GM21723 (cell line): ENCODE data around the gene OIP5.
"Not testable (repeated sequence)": the region's sequence is repeated elsewhere in the genome, so short reads cannot be mapped to it uniquely, and the experiment has no call there.

Experiments
- ATAC-seq: cut with Tn5 transposase; IDR thresholded peaks from one replicate; pipeline ENCODE4 v1.9.1; 2021; ENCODE audit warnings: mild to moderate bottlenecking, moderate library complexity; ENCODE audit not compliant: unreplicated experiment

OIP5 gene

DNA sequence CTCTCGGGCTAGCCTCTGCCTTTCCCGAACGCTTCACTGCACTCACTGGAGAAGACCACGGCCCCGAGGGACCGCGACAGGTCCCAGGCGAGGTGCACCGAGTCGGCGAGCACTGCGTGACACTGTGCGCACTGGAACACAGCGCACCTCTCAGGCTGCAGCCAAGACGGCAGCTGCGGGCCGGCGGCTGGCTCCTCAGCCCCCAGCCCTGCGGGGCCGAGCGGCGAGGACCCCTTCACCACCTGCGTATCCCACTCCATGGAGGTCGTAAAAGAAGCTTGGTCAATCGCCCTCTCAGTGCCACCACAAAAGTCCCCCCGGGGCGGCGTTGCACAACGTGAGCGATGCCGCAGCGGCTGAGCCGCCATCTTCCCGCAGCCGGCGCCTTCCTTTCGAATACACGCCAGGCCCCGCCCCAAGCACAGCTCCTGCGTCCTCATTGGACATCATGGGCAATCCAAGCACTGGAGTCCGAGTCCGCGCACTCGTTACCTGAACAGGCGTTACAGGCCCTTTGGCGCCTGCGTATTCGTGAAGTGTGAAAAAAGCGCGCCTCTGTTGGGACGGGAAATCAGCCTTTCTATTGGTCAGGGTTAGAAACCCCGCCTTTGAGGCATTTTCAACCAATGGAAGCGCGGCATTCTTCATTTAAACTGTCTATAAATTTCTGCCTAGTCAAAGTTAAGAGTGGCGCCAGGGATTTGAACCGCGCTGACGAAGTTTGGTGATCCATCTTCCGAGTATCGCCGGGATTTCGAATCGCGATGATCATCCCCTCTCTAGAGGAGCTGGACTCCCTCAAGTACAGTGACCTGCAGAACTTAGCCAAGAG is at the start of gene OIP5, which contains the start of gene NUSAP1:
Gene OIP5, minus strand, starts transcription at position 398 of the 832 bp plus-strand sequence. Its CDS starts 30 bp downstream, at position 368.
Gene NUSAP1, plus strand, starts transcription at position 688 of the 832 bp plus-strand sequence. Its CDS starts 77 bp downstream, at position 765.
- ATAC-seq, result peak; percentile 87

DNA sequence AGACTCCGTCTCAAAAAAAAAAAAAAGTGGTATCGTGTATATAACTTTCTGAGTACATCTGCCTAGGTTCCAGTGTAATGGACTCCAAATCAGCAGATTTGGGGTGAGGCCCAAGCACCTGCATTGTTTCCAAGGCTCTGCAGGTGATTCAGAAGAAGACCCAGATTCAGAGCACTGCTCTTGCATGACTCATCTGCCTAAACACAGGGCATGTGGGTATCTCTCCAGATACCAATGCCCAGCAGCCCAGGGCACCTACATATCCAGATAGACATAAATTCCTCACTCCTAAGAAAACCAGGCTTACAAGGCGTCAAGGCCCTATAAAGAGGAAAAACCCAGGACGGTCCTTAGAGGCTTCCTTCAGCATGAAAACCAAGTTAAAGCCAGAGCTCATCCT is 45.6 kb upstream of the OIP5 start:
- ATAC-seq, result no peak

DNA sequence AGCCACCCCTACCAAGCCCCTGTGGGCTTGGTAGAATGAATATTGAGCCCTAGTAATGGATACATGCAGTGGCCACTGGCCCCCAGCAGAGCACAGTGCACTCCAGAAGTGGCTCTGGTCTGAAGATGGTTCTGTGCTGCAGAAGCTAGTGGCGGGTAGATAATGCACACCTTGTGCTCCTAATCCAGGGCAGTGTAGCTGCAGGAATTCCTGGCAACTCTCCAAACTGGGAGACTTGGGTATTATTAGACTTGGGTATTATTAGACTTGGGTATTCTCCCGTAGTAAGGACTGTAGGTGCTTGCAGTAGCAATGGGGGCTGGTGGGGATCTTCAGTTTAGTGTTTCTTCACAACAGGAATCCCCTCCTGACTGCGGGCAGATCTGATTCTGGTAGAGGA is 35.0 kb upstream of the OIP5 start:
- no peak for ATAC-seq

DNA sequence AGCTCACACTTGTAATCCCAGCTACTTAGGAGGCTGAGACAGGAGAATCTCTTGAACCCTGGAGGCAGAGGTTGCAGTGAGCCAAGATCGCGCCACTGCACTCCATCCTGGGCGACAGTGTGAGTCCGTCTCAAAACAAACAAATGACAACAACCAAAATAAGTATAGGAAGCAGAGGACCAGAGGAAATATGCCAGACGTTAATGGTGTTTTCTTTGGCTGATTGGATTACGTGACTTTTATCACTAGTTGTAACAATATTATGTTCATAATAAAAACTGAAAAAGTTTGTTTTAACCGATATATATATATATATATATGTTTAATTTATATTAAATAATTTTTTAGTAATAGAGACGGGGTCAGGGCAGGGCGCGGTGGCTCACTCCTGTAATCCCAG is 22.0 kb upstream of the OIP5 start:
- ATAC-seq, result no peak

DNA sequence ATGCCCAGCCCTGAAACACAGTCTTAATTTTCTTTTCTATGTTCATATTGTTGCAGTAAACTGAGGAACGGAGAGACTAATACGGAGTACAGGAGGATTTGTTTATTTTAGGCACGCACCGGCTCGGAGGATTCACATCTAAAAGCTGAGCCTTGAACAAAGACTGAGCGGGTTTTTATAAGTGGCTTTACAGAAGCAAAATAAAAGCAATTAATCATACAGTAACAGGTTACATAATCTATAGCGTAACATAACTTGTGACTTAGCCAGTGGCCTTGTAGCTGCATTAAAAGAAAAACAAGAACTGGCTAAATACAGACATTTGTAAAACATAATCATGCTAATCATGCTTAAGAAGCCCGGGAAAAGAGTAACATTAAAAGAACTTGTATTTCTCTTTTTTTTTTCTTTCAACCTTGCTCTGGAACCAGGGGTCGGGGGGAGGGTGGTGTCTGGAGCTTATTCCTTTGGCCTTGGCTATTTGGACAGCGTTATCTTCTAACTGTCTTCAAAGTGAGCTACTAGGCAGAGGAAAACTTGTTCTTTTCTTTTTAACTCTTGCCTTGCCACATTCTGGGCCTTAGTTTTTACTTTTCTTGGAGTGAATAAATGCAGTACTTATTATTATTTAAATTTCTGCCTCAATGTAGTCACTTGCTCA is 17.8 kb upstream of the OIP5 start:
- ATAC-seq, result no peak

DNA sequence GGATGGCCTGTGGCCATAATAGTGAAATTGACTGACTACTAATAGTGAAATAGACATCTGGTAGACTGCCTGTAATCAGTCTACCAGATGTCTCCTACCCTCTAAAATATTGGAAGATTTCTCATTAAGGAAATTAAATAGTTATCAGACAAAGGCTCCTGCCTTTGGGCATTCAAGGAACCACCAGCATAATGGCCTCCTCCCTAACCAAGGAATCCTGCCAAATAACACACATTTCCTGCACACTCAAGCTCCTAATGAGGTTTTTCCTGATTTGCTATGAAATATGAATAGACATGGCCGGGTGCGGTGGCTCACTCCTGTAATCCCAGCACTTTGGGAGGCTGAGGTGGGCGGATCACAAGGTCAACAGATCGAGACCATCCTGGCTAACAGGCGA is 14.8 kb upstream of the OIP5 start:
- ATAC-seq, result no peak

DNA sequence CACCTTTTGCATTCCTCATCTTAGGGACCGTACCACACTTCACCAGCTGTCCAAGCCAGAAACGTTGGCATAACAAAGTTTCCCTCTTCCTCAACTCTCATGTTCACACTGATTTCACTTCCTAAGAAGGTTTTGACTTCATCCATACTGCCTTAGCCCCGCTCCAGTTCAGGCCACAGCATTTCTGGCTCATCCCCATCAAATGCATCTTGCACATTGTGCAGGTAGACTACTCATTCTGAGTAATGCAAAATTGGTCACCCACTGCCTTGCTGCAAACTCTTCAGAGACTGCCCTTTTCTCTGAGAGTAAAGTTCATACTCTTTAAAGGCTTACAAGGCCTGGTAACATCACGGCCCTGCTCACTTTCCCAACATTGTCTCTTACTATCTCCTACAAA is 9.1 kb upstream of the OIP5 start:
- ATAC-seq, result no peak

GRCh38 chr15:41340189-41340695 is 7.9 kb upstream of the OIP5 start:
- no peak for ATAC-seq

- ATAC-seq, result no peak
Observed at GRCh38 chr15:41337631-41338522, 5.5 kb upstream of the OIP5 start.

GRCh38 chr15:41337047-41337446 is 4.7 kb upstream of the OIP5 start:
- ATAC-seq, result no peak

DNA sequence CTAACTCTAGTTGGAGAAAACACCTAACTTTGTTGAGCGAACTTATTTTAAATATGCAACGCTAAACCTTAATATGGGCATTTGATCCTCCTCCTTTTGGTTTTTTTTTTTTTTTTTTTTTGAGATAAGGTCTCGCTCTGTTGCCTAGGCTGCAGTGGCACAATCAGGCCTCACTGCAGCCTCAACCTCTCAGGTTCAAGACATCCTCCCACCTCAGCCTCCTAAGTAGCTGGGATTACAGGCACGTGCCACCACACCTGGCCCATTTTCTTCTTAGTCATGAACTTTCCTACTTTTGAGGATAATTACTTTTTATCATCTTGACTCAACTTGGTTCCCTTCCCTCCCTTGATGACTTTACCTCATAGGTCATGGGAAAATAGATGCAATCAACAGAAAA is 4.2 kb upstream of the OIP5 start:
- no peak for ATAC-seq

- ATAC-seq, result no peak
Observed at GRCh38 chr15:41334293-41335120, 2.1 kb upstream of the OIP5 start.

DNA sequence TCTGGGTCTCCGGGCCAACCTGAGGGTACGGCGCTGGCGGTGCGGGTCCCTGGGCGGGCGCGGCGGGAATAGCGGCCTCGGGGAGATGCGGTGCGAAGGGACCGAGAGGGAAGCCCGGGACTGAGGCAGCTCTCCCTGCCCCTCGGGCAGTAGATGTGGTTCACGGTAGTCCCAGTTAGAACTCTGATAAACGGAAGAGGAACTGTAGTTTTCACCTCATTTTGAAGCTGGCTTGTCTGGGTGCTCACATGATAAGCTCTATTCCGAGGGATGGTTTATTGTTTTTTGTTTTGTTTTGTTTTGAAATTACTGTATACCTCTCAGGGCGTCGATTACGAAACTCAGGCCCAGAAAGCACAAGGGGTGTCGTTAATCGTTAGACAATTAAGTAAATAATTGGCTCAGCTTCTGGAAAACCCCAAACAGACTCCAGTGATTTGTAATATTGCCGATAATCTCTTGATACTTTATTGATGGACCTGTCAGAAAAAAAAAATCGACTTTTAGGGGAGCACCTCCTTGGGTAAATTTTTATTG is 703 bp upstream of the OIP5 start:
- ATAC-seq, result peak; percentile 21

GRCh38 chr15:41331833-41332193 is 578 bp downstream of the OIP5 start:
- no peak for ATAC-seq

DNA sequence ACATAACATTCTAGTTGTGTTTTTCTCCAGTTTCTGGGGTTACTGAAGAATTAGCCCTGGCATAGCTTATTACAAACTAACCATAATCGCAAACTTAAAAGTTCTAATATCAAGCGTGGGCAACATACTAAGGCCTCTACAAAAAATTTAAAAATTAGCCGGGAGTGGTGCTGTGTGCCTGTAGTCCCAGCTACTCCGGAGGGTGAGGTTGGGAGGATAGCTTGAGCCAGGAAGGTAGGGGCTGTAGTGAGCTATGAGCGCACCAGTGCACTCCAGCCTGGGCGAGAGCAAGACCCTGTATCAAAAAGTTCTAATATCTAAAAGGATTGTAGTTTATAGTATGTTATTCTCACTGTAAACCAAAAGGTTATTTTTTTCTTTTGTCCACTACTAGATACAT is 1.1 kb downstream of the OIP5 start:
- ATAC-seq, result no peak

DNA sequence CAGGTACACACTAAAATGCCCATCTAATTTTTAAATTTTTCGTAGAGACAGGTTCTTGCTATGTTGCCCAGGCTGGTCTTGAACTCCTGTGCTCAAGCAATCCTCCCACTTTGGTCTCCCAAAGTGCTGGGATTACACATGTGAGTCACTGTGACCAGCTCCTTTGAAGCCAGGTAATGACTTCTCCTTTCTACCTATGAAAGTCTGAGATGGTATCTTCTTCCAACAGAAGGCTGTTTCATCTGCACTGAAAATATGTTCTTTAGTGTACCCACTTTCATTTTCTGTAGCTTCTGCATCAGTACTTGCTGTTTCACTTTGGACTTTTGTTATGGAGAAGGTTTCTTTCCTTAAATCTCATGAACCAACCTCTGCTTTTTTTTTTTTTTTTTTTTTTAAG is 8.8 kb downstream of the OIP5 start:
- no peak for ATAC-seq

GRCh38 chr15:41320805-41321330 is 11.5 kb downstream of the OIP5 start:
- not testable (repeated sequence) for ATAC-seq

DNA sequence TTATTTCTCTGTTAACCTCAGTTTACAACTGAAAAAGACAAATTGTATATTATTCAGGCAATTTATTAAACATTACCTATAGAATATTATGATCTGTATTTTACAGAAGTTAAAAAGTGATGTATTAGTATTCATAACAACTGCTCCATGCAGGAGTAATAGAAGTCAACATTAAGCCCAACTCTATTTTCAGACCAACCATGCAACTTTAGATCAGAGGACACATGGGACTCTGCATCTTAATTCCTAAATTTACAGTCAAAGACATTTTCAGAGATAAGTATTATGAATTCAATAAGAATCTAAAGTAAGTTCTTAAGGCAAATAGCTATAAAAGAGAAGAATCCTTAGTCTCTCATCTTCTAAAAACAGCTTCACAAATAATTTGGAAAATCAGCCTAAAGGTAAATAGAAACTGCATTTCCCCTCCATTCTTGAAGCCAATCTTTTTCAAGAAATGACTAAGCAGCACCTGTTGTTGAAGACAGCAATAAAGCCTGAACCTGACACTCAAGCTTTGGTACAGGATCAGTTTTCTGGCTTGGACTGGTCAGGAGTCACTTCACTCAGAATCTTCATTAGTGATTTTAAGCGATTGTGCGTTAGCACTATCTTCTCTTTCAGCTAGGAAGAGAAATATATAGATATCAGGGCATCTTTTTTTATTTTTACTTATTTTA is 23.0 kb downstream of the OIP5 start:
- no peak for ATAC-seq

DNA sequence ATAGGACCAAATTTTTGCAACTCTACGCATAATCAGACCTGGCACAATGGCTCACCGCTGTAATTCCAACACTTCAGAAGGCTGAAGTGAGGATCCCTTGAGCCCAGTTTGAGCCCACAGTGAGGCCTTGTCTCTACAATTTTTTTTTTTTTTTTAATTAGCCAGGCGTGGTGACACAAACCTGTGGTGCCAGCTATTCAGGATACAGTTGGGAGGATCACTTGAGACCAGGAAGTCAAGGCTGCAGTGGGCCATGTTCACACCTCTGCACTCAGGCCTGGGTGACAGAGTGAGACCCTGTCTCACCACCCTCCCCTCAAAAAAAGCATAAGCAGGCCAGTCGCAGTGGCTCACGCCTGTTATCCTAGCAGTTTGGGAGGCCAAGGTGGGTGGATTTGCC is 24.7 kb downstream of the OIP5 start:
- no peak for ATAC-seq
